IPS-11a (cell line): ENCODE measurements around the gene FAR2.
"Not testable (repeated sequence)": the region's sequence is repeated elsewhere in the genome, so short reads cannot be mapped to it uniquely, and the experiment has no call there.

ENCODE experiments used
- H3K4me3 ChIP-seq: one replicate; pipeline ENCODE4 v1.5.1; 2013; ENCODE audit warnings: low read depth, low read length, control low read depth

FAR2 gene

GRCh38 chr12:29148911-29149690 lies at the start of gene FAR2:
Gene FAR2, plus strand, starts transcription at chr12:29149278. Its CDS starts 121,172 bp downstream, at chr12:29270450.
- peak within 1 kb of the TSS; percentile 71 for H3K4me3 ChIP-seq

DNA sequence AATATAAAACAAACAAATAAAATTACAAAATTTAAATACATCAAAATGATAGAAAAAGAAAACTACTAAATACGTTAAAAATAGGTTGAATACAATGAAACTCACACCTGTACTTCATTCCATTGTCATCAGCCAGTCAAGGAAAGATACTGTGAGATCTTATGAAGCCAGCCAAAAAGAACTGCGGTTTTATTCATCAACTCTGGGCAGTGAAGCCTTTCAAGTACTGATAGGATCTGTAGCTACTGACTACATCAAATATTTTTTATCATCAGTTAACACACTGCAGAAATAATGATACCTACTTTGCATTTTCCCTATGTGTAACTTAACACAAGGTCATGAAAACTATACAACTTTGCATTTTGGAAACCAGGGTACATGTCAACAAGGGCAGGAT lies 46.3 kb upstream of the FAR2 start:
- H3K4me3 ChIP-seq: no peak overlapping the region

GRCh38 chr12:29103539-29103974 lies 45.5 kb upstream of the FAR2 start:
- no peak overlapping the region for H3K4me3 ChIP-seq

GRCh38 chr12:29104516-29104915 lies 44.6 kb upstream of the FAR2 start:
- H3K4me3 ChIP-seq: no peak overlapping the region

DNA sequence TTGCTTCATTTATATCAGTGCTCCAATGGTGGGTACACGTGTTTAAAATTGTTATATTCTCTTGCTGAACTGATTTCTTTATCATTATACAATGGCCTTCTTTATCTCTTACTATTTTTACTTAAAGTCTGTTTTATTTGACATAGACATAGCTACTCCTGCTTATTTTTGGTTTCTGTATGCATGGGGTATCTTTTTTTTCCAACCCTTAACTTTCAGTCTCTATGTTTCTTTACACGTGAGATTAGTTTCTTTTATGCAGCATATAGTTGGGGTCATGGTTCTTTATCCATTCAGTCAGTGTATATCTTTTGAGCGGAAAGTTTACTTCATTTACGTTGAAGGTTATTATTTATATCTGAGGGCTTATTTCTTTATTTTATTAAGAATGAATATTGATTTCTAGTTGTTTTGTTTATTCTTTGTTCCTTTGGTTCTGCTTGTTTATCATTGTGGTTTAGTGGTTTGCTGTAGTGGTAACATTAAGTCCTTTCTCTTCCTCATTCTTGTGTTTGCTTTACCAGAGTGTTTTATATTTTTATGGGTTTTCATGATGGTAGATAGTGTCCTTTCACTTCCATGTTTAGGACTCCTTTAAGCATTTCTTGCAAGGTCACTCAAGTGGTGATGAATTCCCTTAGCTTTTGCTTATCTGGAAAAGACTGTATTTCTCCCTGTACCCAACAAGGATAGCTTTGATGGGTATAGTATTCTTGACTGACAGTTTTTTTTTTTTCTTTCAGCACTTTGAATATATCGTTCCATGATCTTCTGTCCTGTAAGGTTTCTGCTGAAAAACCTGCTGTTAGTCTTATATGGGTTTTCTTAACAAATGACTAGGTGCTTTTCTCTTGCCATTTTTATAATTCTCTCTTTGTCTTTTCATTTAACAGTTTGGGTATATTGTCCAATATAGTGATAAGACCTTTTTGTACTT lies 38.3 kb upstream of the FAR2 start:
- no peak overlapping the region for H3K4me3 ChIP-seq

- H3K4me3 ChIP-seq: no peak overlapping the region
Observed at GRCh38 chr12:29113101-29113500, 36.0 kb upstream of the FAR2 start.

- H3K4me3 ChIP-seq: no peak overlapping the region
Observed at GRCh38 chr12:29116414-29116813, 32.7 kb upstream of the FAR2 start.

GRCh38 chr12:29131539-29131938 lies 17.5 kb upstream of the FAR2 start:
- no peak overlapping the region for H3K4me3 ChIP-seq

DNA sequence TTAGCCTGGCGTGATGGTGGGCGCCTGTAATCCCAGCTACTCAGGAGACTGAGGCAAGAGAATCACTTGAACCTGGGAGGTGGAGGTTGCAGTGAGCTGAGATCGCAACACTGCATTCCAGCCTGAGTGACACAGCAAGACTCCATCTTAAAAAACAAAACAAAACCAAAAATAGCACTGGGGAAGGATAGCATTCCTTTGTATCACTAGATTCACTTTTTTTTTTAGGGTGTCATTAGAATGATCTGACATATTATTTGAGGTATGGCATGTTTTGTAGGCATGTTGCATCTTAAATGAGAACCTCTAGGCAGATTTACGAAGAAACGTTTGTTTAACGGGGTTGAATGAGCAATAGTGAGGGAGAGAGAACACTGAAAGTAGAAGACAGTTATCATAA lies 16.8 kb upstream of the FAR2 start:
- no peak overlapping the region for H3K4me3 ChIP-seq

- no peak overlapping the region for H3K4me3 ChIP-seq
Observed at GRCh38 chr12:29133181-29133580, 15.9 kb upstream of the FAR2 start.

DNA sequence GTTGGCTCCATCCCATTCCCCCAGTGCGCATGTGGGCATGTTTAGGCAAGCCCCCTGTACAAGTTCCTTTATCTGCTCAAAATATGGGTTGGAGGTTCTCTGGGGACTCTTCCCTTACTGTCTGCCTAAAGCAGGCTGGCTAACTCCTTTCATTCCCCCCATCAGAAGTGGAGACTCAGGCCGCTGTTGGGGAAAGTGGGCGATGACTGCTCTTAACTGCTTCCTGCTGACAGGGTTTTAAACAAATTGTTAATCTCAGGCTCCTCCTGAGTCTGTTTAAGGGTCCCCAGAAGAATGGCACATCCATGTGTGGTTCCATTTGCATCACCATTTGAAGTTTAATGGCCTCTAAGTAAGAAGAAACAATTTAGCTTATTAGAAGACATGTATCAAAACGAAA lies 15.4 kb upstream of the FAR2 start:
- no peak overlapping the region for H3K4me3 ChIP-seq

DNA sequence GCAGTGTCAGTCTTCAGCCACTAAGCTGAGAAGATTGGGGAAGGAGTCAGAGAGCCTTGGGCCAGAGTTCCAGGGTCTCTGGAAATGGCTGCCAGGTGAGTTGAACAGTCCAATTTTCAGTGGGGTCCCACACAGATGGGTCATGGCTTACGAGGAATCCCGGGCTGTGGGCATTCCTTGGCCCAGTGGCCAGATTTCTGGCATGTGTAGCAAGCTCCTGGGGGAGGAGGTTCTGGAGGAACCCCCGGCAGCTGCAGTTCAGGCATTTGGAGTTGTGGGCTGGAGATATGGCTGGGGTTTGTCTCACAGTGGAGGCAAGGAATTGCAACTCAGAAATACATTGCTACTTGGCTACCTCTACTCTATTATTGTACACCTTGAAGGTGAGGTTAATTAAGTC lies 10.8 kb upstream of the FAR2 start:
- H3K4me3 ChIP-seq: not testable (repeated sequence)

DNA sequence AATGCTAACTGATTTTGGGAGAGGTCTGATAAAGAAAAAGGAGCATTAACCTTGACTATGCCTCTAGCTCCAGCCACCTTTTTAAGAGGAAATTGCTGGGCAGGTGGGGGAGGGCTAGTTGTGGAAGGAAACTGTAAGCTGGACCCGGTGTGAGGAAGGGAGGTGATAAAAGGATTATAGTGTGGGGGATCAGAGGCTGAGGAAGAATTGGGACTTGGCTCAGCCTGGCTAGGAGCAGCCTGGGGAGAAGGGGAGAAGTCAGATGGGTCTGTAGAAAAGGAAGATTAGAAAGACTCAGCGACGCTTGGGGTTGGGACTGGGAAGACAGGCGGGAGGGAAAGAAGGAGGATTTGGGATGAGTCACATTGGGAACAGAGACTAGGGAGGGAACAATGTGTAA lies 10.2 kb upstream of the FAR2 start:
- H3K4me3 ChIP-seq: not testable (repeated sequence)

DNA sequence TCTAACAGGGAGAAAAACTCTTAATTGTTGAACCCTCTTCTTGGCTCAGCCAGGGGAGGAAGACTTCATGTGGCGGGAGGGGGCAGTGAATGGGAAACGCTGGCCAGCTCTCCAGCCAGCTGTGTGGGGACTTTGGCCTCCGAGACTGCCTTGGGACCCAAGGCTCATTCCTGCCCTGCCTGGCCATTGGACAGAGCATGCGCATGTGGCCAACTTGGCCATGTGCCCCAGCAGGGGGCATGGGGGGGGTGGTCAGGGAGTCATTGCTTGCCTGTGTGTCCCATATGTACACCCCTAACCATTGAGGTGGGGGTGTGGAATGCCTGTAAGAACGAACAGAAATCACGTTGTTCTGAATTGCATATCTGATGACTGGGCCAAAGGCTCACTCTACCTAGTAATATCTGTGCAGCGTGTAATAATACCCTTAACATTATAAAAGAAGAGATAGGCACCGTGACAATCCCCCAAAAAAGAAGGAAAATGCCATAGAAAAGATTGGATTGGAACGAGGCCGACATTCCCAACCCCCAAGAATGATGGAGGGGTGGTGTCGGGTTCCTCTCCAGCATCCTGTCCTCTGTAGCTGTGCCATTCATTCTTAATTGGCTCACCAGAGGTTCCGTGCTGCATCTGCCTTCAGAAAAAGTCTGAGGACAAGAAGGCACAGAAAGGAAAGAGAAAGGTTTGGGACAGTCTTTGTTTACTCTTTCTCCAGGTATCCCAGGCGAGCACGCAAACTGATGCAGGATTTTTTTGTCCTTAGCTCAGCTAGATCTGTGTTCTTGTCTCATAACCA lies 3.5 kb upstream of the FAR2 start:
- H3K4me3 ChIP-seq: no peak overlapping the region

DNA sequence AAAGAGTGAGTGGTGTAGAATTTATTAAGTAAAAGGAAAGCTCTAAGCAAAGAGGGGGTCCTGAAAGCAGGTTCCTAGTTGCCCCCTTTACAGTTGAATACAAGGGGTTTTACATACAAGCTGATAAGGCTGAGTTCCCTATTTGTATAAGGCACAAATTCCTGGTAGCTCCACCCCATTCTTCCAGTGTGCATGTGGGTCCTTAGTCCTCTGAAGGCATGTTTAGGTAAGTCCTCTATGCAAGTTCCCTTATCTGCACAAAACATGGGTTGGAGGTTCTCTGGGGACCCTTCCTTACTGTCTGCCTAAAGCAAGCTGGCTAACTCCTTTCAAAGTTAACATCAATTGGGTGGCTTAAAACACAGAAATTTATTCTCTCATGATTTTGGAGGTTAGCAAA lies 2.9 kb upstream of the FAR2 start:
- H3K4me3 ChIP-seq: no peak overlapping the region

DNA sequence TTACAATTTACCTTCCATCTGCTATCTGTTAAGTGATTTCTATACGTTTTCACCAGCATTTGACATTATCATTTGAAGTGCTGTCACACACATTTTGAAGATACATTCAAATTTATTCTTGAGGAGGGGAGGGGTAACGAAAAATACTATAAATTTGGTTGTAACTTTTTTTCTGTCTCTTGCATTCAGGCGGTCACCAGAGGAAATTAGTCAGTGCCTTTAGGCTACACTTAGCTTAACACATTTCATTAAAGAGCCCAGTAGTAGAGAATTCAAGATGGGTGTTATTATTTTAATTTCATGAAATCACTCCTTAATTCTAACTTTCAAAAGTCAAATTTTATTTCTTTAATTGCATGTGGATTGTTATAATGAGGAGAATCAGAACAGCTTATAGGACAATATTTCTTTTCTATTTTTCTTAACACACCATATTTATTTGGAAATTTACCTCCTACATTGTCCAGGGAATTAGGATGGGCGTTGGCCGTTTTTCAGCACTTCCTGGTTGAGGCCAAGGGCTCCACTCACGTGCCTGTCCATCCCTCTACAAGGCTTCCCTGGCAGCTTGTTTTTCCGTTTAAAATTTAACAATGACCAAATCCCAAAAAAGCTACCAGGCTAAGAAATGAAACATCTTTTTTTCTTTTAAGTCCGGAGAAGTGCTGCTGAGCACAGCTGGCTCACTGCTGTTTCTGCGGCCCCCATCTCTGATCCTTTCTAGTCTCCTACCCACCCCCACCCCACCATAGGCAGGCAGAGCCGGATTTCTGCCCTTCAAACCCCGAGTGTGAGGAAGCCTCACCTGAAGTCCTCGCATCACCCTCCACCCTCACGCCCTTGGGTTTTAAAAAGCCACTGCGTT lies 1.1 kb upstream of the FAR2 start:
- H3K4me3 ChIP-seq: peak overlapping the region; percentile 71

DNA sequence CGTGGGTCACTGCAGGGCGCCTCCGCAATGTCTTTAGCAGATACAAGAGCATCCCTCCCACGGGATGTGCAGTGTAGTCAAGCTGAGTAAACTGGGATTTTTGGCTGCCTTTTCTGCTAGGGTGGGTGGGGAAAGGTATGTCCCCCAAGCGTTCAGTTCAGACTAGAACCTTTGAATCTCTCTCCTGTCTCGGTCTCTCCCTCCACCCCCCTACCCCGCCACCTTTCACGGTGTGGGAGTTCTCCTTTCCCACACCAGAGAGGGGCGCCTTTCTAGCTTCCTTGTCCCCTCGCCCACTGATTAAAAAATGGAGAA lies 525 bp upstream of the FAR2 start:
- peak overlapping the region; percentile 71 for H3K4me3 ChIP-seq

- H3K4me3 ChIP-seq: peak overlapping the region; percentile 71
Observed at GRCh38 chr12:29149691-29150281, 708 bp downstream of the FAR2 start.

GRCh38 chr12:29150462-29150861 lies 1.4 kb downstream of the FAR2 start:
- no peak overlapping the region for H3K4me3 ChIP-seq
